Stimulated activated CD8-positive, alpha-beta memory T cell treated with anti-CD3 and anti-CD28 coated beads, Interleukin-7, amount 100 ng/mL, for 1 hour (primary cell): Measurements from ENCODE around the gene SPDYE18.
"Not testable (repeated sequence)": the region's sequence is repeated elsewhere in the genome, so short reads cannot be mapped to it uniquely, and the experiment has no call there.

Source experiments
- DNase-seq, 2 donors: peaks; one replicate each; pipeline ENCODE4 v3.0.0-alpha.2; 2020; ENCODE audit warnings: low read depth in 2 of 2

Gene SPDYE18

DNA sequence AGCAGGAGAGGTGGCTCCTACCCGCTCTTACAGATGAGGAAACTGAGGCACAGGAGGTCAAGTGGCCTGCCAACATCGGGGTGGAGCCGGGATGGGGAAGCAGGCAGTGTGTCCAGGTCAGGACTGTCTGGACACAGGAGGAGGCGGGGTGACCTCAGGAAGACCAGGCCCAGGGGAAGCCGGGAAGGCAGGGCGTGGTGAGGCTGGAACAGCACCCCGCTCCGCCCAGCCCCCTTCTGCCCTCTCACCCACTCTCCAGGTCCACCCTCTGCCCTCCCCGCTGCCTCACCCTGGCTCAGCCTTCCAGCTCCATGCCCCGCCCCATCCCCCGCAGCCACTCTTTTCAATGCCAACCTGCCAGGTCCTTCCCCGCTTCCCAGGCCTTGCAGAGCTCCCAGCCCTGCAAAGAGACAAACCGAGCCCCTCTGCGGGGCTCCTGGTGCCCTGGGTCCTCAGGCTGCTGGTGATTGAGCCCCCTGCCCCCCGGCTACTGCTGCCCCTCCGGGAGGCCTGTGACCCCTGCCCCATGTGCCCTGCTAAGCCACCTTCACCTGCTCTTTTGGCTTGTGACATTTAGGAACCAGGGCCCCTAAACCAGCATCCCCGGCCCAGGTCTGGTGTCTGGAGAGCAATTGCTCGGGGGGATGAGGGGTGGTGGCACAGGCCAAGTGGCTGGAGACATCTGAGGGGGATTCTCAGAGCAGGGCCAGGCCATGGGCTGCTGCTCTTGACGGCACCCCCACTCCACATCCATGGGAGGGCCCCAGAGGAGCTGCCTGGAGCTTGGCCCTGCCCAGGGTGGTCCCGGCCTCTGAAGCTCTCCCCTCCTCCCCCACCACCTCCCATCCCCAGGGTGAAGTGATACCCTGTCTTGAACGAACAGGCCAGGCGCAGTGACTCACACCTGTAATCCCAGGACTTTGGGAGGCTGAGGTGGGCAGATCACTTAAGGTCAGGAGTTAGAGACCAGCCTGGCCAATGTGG lies 55.9 kb downstream of the SPDYE18 start:
- DNase-seq = not testable (repeated sequence)

DNA sequence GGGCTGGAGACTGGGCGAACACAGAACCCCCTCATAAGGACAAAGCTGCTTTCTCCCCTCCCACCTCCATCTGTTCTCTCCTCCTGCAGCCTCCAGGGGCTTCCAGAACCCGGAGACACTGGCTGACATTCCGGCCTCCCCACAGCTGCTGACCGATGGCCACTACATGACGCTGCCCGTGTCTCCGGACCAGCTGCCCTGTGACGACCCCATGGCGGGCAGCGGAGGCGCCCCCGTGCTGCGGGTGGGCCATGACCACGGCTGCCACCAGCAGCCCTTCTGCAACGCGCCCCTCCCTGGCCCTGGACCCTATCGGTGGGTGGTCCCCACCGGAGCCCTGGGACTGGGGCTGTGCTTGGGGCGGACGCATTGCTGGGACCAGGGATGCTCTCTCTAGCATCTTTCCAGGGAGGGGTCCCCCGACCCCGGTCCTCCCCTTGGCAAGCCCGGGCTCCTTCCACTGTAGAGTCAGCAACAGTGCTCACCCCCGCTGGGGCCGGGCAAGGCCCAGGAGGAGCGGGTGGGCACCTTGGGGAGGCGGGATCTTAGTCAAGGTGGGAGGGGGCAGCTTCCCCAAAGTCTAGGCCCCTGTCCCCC lies 56.8 kb downstream of the SPDYE18 start:
- DNase-seq = not testable (repeated sequence)

- not testable (repeated sequence) for DNase-seq
Observed at GRCh38 chr7:77004151-77004550, 58.2 kb downstream of the SPDYE18 start.

DNA sequence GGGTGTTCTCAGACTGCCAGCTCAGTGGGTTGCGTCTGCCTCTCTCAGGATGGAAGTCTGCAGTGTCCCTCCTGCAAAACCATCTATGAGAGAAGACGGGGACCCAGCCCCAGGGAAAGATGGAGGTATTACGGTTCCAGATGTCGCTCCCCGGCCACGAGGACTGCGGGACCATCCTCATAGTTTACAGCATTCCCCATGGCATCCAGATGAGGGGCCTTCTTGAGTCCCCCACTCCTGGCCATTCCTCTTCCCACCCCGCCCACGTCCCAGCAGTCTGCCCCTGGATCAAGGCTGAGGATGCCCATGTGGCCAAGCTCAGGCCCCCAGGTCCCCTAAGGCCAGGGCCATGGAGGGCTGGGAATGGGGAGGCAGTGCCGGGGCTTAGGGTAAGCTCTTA lies 59.1 kb downstream of the SPDYE18 start:
- DNase-seq = not testable (repeated sequence)

DNA sequence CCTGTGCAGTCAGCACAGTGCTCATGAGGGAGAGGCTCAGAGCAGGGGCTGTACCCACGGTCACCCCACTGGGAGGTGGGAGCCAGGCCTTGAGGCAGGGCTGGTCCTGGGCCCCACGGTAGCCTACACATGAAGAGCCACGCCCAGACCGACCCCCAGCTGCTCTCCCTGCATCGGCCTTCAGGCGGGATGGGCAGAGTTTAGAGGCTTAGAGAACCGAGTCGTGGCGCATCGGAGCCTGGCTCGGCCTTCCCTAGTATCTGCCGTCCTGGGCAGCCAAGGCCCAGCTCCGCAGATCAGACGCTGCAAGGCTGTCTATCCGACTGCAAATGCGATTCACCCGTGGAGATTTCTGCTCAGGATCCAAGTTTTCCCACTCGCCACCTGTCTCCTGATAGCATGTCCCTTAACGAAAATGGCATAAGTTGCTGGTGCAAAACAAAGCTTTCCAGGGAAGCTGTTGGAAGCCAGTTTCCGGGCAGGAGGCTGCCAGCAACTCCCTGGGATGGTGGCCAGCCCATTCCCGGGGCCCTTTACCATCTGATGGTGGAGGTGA lies 59.6 kb downstream of the SPDYE18 start:
- DNase-seq = not testable (repeated sequence)

GRCh38 chr7:77002104-77002503 lies 60.3 kb downstream of the SPDYE18 start:
- DNase-seq = not testable (repeated sequence)
